Neural cell (in vitro differentiated cells): ENCODE measurements around the gene ANP32A.

Source experiments
- CTCF ChIP-seq: fragments of 450-650 bp; IDR thresholded peaks from 2 replicates; pipeline ENCODE4 v1.5.1; 2014; ENCODE audit warnings: antibody characterized with exemption, mild to moderate bottlenecking, moderate library complexity; ENCODE audit not compliant: poor library complexity, severe bottlenecking
- EP300 ChIP-seq: fragments of 450-650 bp; conservative IDR thresholded peaks from 2 replicates; pipeline ENCODE4 v1.6.1; 2014; ENCODE audit warnings: antibody characterized with exemption, mild to moderate bottlenecking, moderate library complexity; ENCODE audit not compliant: poor library complexity, severe bottlenecking
- EZH2 ChIP-seq: fragments of 200-600, 300-800 bp; shearing (Covaris generic), sonication (generic); IDR thresholded peaks from 2 replicates; pipeline ENCODE4 v1.6.1; 2014; ENCODE audit warnings: antibody characterized with exemption, low read length, borderline replicate concordance, mild to moderate bottlenecking; ENCODE audit not compliant: insufficient read depth, poor library complexity, severe bottlenecking
- MXI1 ChIP-seq: fragments of 450-650 bp; conservative IDR thresholded peaks from 2 replicates; pipeline ENCODE4 v1.6.1; 2014; ENCODE audit warnings: antibody characterized with exemption, mild to moderate bottlenecking; ENCODE audit not compliant: poor library complexity, severe bottlenecking
- POLR2AphosphoS5 ChIP-seq: IDR thresholded peaks from 2 replicates; pipeline ENCODE4 v1.6.1; 2012
- RAD21 ChIP-seq: fragments of 450-650 bp; conservative IDR thresholded peaks from 2 replicates; pipeline ENCODE4 v1.6.1; 2014; ENCODE audit warnings: antibody characterized with exemption, mild to moderate bottlenecking, moderate library complexity
- REST ChIP-seq: IDR thresholded peaks from 2 replicates; pipeline ENCODE4 v1.6.1; 2012; ENCODE audit warnings: borderline replicate concordance
- SMC3 ChIP-seq: fragments of 450-650 bp; conservative IDR thresholded peaks from 2 replicates; pipeline ENCODE4 v1.6.1; 2014; ENCODE audit warnings: antibody characterized with exemption, mild to moderate bottlenecking, moderate library complexity; ENCODE audit not compliant: poor library complexity
- TAF1 ChIP-seq: IDR thresholded peaks from 2 replicates; pipeline ENCODE4 v1.6.1; 2012; ENCODE audit warnings: low read depth

- no peak for TF ChIP-seq MXI1
- TF ChIP-seq CTCF = no peak
- TF ChIP-seq POLR2AphosphoS5 = no peak
- TF ChIP-seq EZH2 = no peak
- TF ChIP-seq TAF1 = no peak
- no peak for TF ChIP-seq RAD21
- TF ChIP-seq EP300 = no peak
- no peak for TF ChIP-seq SMC3
- TF ChIP-seq REST = no peak
Observed at GRCh38 chr15:68808091-68808490, 12.6 kb downstream of the ANP32A start.
